Heart right ventricle (tissue), 16 donors: ENCODE results near the gene HSD17B8. TPM values are rescaled to one million over a fixed set of nuclear protein-coding genes. Genes with fewer than 3 reads are reported as not detected.

ENCODE experiments used
- ATAC-seq, 8 donors: fragments of 200-7000 bp; cut with Tn5 transposase; one replicate each; pipeline ENCODE4 v1.9.1; 2020; ENCODE audit warnings: mild to moderate bottlenecking in 8 of 8, moderate library complexity in 8 of 8, moderate number of reproducible peaks in 1 of 8
- DNase-seq, 2 donors: peaks; one replicate each; pipeline ENCODE4 v3.0.0-alpha.2; 2020
- H3K27ac ChIP-seq, 10 donors: fragments of 200-600 bp; sonication (generic) in 2 of 10; one replicate each; pipeline versions ENCODE4 v1.5.0 to v1.8.0; 2020 to 2022; ENCODE audit warnings: mild to moderate bottlenecking in 3 of 10
- H3K27me3 ChIP-seq, 7 donors: fragments of 200-600 bp; one replicate each; pipeline ENCODE4 v1.8.0; 2021 to 2022; ENCODE audit warnings: mild to moderate bottlenecking in 2 of 7
- H3K36me3 ChIP-seq, 9 donors: fragments of 200-600 bp; sonication (generic) in 1 of 9; one replicate each; pipeline versions ENCODE4 v1.5.0 to v1.8.0; 2020 to 2022; ENCODE audit warnings: mild to moderate bottlenecking in 2 of 9
- H3K4me1 ChIP-seq, 9 donors: fragments of 200-600 bp; sonication (generic) in 1 of 9; one replicate each; pipeline versions ENCODE4 v1.5.0 to v1.8.0; 2020 to 2022; ENCODE audit warnings: mild to moderate bottlenecking in 4 of 9
- H3K4me3 ChIP-seq, 10 donors: fragments of 200-600 bp; sonication (generic) in 2 of 10; one replicate each; pipeline versions ENCODE4 v1.5.0 to v1.8.0; 2020 to 2022; ENCODE audit warnings: mild to moderate bottlenecking in 7 of 10, moderate library complexity in 2 of 10
- H3K9me3 ChIP-seq, 11 donors: fragments of 200-600 bp in 10 of 11; sonication (generic) in 2 of 11; one replicate each; pipeline versions ENCODE4 v1.5.0 to v1.8.0; 2013 to 2022; ENCODE audit warnings: mild to moderate bottlenecking in 2 of 11, control low read depth in 1 of 11, moderate library complexity in 1 of 11
- WGBS, 2 donors: extraction: QIAGEN DNeasy Blood & Tissue Kit; methylation state at CpG; one replicate each; pipeline ENCODE4 v1.1.7; 2013; ENCODE audit warnings: inconsistent platforms in 1 of 2; 5-methylcytosine and 5-hydroxymethylcytosine counted together
- intact Hi-C, 10 donors: fragments of 100-400 bp; cut with DNase I; formaldehyde crosslinking; loops; one replicate each; pipeline versions ENCODE4 v1.11.1 to v1.14.2; 2022
- polyA plus RNA-seq, 2 donors: library from polyadenylated mRNA; stranded (reverse); fragments of 200-250 nt; gene quantifications; one replicate each; pipeline ENCODE4 v1.2.3, GENCODE V29; 2013
- total RNA-seq, 10 donors: library from RNA; stranded (reverse); fragmentation: NEBNext Ultra II Directional in 3 of 10; extraction: Animal tissue kit (Norgen Biotek cat#: 25700) in 3 of 10; gene quantifications; one replicate each; pipeline versions ENCODE4 v1.2.1 to v1.2.4, GENCODE V29; 2021 to 2023
- TF ChIP-seq, protein P1 (sequence below), 9 donors: fragments of 200-600 bp; sonication (generic) in 2 of 9; IDR thresholded peaks; one replicate each; pipeline versions ENCODE4 v1.5.0 to v1.8.0; 2021 to 2022; ENCODE audit warnings: antibody characterized with exemption in 9 of 9, mild to moderate bottlenecking in 5 of 9, moderate library complexity in 1 of 9
- donor health status: Arrhythmogenic right ventricular cardiomyopathy.
- donor health status: ischemic (EF 13 %, LVEDD 7.1; RV severe dilation, severe dysfunction).
- donor health status: healthy with polysubstance abuse.
- donor health status: DM: no; HTN: yes; CAD: no.
- donor health status: DM: no; HTN: no; CAD: no.
- donor health status: ischemic (EF 25% LVEDD 6.9; RV normal size, moderate dysfunction).
- donor health status: ischemic (EF 25% LVEDD 5.7; RV mildly dilated, moderate dysfunction).
- donor health status: healthy.
- donor health status: DM: yes; HTN: yes; CAD: no.
- donor health status: Ischemic cardiomyopathy.
- donor health status: ischemic (EF 35%, LVEDD 5.7; RV mildly dilated, moderate dysfunction).
- donor health status: nonischemic (EF 11% LVEDD 7.7; RV severe dilation, severe dysfunction).
- donor health status: DM: yes; HTN: yes; CAD: no.
- donor health status: PGD.
- donor health status: ischemic (EF 29% LVEDD 5.4; RV normal size, mild dysfunction).
- donor health status: nonischemic (EF 23%, LVEDD 6.1; RV moderate dilation, normal function).

HSD17B8 gene
- total and polyA plus RNA-seq, 12 donors: 7.4 to 25.5 (median 21.4) TPM

DNA sequence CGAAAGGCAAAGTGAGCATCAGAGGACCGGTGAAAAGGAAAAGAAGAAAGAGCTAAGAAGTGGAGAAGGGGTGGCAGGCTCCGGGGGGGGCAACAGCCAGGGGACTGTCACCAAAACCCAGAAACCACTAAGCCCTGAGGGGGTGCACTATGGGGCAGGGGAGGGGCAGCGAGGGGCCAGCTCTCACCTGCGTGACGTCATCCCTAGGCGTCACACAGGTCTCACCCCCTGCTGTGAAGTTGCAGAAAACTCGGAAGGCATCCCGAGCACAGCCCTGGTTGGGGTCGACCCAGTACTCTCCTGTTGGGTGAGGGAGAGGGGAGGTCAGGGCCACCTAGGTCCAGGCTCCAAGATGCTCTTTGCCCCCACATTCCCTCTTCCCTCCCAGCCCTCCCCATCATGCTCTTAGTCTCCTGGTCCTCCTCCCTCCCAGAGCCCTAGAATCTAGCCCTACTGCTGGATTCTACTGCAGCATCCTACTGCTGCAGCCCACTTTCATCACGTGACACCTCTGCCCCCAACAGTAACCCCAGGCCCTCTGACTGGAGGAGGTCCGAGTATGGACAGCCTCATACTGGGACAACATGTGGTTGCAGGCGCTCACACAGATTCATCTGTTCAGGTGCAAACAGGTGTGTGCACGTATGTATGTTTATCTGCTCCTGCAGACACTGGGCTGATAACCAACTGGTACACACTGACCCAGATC is 39.6 kb upstream of the HSD17B8 start:
- Histone ChIP-seq H3K27ac (no peak overlapping the region), H3K36me3 (no peaks in the 10 kb centered on the region), H3K4me1 (peaks cover 0 to 21% (median 7%) of the 10 kb centered on the region in 9 donors), H3K9me3 (no peaks in the 10 kb centered on the region), H3K27me3 (no peaks in the 10 kb centered on the region), H3K4me3 (no peak overlapping the region)
- TF ChIP-seq, protein P1, sequence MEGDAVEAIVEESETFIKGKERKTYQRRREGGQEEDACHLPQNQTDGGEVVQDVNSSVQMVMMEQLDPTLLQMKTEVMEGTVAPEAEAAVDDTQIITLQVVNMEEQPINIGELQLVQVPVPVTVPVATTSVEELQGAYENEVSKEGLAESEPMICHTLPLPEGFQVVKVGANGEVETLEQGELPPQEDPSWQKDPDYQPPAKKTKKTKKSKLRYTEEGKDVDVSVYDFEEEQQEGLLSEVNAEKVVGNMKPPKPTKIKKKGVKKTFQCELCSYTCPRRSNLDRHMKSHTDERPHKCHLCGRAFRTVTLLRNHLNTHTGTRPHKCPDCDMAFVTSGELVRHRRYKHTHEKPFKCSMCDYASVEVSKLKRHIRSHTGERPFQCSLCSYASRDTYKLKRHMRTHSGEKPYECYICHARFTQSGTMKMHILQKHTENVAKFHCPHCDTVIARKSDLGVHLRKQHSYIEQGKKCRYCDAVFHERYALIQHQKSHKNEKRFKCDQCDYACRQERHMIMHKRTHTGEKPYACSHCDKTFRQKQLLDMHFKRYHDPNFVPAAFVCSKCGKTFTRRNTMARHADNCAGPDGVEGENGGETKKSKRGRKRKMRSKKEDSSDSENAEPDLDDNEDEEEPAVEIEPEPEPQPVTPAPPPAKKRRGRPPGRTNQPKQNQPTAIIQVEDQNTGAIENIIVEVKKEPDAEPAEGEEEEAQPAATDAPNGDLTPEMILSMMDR (IDR thresholded peaks at IDR 0.05): no peak
- 77 to 80% methylated on average over 14 of the region's 14 CpGs for WGBS, 2 donors
- ATAC-seq (no peak), DNase-seq (no peak)
- intact Hi-C loops: loop anchor here in 8 of 10 donors (5.0 kb wide), 2 partner anchors 32 to 82 kb away; no protein-coding TSS in a partner anchor

DNA sequence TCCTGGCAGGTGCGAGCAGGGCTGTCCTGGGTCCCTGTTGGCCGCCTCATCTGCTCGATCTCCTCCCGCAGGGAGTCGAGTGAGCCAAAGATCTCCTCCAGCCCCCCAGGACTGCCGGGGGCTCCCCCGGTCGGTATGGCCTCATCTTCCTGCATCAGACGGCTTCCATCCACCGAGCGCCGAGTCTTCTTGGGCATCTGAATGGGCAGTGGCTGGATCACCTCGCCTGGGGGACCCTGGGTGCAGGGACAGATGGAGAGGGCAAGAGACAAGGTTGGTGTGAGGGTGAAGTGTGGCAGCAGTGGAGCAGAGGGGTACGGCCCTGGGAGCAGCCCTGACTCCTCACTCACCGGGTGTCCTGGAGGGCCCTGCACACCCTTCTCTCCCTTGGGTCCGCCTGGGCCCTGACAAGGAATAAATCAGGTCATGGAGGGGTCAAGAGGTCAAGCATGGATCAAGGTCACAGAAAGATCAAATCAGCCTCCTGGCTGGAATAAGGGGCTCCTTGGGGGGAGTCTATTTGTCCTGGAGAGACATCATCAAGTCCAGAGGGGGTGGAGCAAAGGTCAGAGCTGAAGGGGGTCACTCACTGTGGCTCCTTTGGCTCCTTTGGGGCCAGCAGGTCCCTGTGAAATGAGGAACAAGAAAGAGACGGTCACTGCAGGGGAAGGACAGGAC is 38.7 kb upstream of the HSD17B8 start:
- peaks cover 0 to 17% (median 7%) of the 10 kb centered on the region in 9 donors for H3K4me1 ChIP-seq
- no peaks in the 10 kb centered on the region for H3K9me3 ChIP-seq
- WGBS, 2 donors: 87 to 94% methylated on average over 17 of the region's 17 CpGs
- H3K27me3 ChIP-seq: no peaks in the 10 kb centered on the region
- intact Hi-C loops: no loop called here
- no peaks in the 10 kb centered on the region for H3K36me3 ChIP-seq
- ATAC-seq (no peak), DNase-seq (no peak)
- H3K4me3 ChIP-seq: no peak overlapping the region
- H3K27ac ChIP-seq: no peak overlapping the region
- TF ChIP-seq, protein P1 (IDR thresholded peaks at IDR 0.05): no peak

DNA sequence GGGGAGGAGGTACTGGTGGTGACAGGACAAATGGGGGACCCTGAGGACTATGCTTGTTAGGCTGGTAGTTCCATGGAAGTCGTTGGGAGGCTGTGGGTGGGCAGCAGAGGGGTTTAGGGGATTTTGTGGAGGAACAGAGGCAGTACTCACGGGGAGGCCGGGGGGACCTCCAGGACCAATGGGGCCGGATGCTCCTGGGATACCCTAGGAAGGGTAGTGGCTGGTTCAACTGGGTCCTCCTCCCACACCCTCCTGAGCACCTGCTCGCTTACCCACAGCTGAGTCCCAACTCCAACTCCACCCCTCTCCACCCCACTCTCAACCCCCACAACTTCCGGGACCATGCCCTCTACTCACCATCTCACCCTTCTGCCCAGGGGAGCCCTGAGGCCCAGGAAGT is 38.1 kb upstream of the HSD17B8 start:
- DNase-seq (no peak), ATAC-seq (no peak)
- TF ChIP-seq, protein P1 (IDR thresholded peaks at IDR 0.05): no peak
- H3K36me3 ChIP-seq: no peaks in the 10 kb centered on the region
- H3K4me3 ChIP-seq: no peak overlapping the region
- no peaks in the 10 kb centered on the region for H3K9me3 ChIP-seq
- no peak overlapping the region for H3K27ac ChIP-seq
- no peaks in the 10 kb centered on the region for H3K27me3 ChIP-seq
- 85 to 89% methylated on average over 6 of the region's 6 CpGs for WGBS, 2 donors
- peaks cover 0 to 10% (median 7%) of the 10 kb centered on the region in 9 donors for H3K4me1 ChIP-seq
- intact Hi-C loops: no loop called here

DNA sequence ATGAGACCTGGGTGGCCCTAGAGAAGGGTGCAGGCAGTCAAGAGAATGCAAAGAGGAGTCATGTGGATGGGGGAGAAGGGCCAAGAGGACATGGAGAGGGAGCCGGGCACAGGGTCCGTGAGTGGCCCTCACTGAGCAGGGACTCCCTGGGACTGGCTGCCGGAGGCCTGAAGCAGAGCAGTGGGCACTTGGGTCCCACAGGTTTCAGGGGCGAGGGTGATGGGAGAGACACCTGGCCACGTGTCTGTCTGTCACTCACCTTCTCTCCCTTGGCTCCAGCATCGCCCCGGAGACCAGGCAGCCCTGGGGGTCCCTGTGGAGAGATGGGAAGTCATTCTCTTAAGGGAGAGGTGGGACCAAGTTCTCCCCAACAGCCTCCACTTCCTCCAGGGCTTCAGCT is 37.6 kb upstream of the HSD17B8 start:
- DNase-seq (no peak), ATAC-seq (no peak)
- no peak overlapping the region for H3K27ac ChIP-seq
- peaks cover 0 to 8% (median 4%) of the 10 kb centered on the region in 9 donors for H3K4me1 ChIP-seq
- no peak overlapping the region for H3K4me3 ChIP-seq
- no peaks in the 10 kb centered on the region for H3K36me3 ChIP-seq
- no peaks in the 10 kb centered on the region for H3K9me3 ChIP-seq
- intact Hi-C loops: no loop called here
- 74 to 86% methylated on average over 7 of the region's 7 CpGs for WGBS, 2 donors
- H3K27me3 ChIP-seq: no peaks in the 10 kb centered on the region
- TF ChIP-seq, protein P1 (IDR thresholded peaks at IDR 0.05): no peak
